K562 (cell line): Measurements from ENCODE around the gene FAM217B. TPM values are rescaled to one million over a fixed set of nuclear protein-coding genes. Genes with fewer than 3 reads are reported as not detected.

Experiments
- CHCHD3 ChIP-seq: fragments of 250-450 bp; sonication (Bioruptor Pico); IDR thresholded peaks from 2 replicates; pipeline ENCODE4 v2.1.2; 2022; ENCODE audit warnings: mild to moderate bottlenecking
- FOS ChIP-seq: IDR thresholded peaks from 3 replicates; pipeline ENCODE4 v1.6.1; 2011; ENCODE audit not compliant: insufficient read length; ENCODE audit errors: extremely low read depth
- HDAC6 ChIP-seq: IDR thresholded peaks from 2 replicates; pipeline ENCODE4 v1.6.1; 2012; ENCODE audit warnings: low read depth, mild to moderate bottlenecking, control low read depth, inconsistent platforms, low read length, moderate library complexity
- HES1 ChIP-seq: fragments of 450-650 bp; IDR thresholded peaks from 2 replicates; pipeline ENCODE4 v1.6.1; 2016; ENCODE audit warnings: low read depth, mild to moderate bottlenecking, moderate library complexity
- HINFP ChIP-seq: fragments of 450-650 bp; conservative IDR thresholded peaks from 2 replicates; pipeline ENCODE4 v1.6.1; 2016; ENCODE audit warnings: missing genetic modification characterization, low read depth, mild to moderate bottlenecking, control low read depth, missing compliant biosample characterization
- KLF16 ChIP-seq: IDR thresholded peaks from 2 replicates; pipeline ENCODE4 v1.6.1; 2016; ENCODE audit warnings: antibody characterized with exemption
- L3MBTL2 ChIP-seq: fragments of 450-650 bp; IDR thresholded peaks from 2 replicates; pipeline ENCODE4 v1.6.1; 2016; ENCODE audit warnings: mild to moderate bottlenecking, moderate library complexity
- MLLT1 ChIP-seq, 2 experiments: fragments of 450-650 bp; IDR thresholded peaks; 2 replicates each; pipeline ENCODE4 v1.6.1; 2016
- NFYB ChIP-seq: IDR thresholded peaks from 2 replicates; pipeline ENCODE4 v1.6.1; 2011; ENCODE audit warnings: mild to moderate bottlenecking, moderate library complexity; ENCODE audit not compliant: insufficient read length; ENCODE audit errors: extremely low read depth
- RREB1 ChIP-seq: fragments of 250-450 bp; sonication (Bioruptor Pico); IDR thresholded peaks from 2 replicates; pipeline ENCODE4 v1.4.0; 2020
- TAF15 ChIP-seq: fragments of 200-400 bp; formaldehyde crosslinking; IDR thresholded peaks from 2 replicates; pipeline ENCODE4 v1.6.1; 2017; ENCODE audit warnings: mild to moderate bottlenecking, low read depth, low read length, moderate library complexity
- TSHZ1 ChIP-seq: fragments of 250-450 bp; sonication (Bioruptor Pico); IDR thresholded peaks from 2 replicates; pipeline ENCODE4 v1.4.0; 2020; ENCODE audit warnings: mild to moderate bottlenecking, moderate library complexity
- ZNF165 ChIP-seq: fragments of 250-450 bp; sonication (Bioruptor Pico); IDR thresholded peaks from 2 replicates; pipeline ENCODE4 v1.4.0; 2020; ENCODE audit warnings: borderline replicate concordance
- ZNF780A ChIP-seq: fragments of 250-450 bp; sonication (Bioruptor Pico); IDR thresholded peaks from 2 replicates; pipeline ENCODE4 v1.5.0; 2021; ENCODE audit warnings: mild to moderate bottlenecking
- polyA plus RNA-seq, 8 experiments: library from polyadenylated mRNA; depleted of rRNA in 4 of 8; stranded (reverse) in 5 of 8; unstranded in 3 of 8; fragments of >200 nt; fragmentation: Nextera tagmentation in 2 of 8; fragmentation: Illumina TruSeq in 1 of 8; extraction: Ambion mirVana in 2 of 8; extraction: Trizol in 1 of 8; gene quantifications; 2 replicates each; pipeline versions ENCODE4 v1.2.1 to v1.2.3, GENCODE V29; 2011 to 2014; ENCODE audit warnings: inconsistent platforms in 1 of 8, missing spikeins in 1 of 8
- total RNA-seq, 7 experiments: library from RNA; depleted of rRNA in 6 of 7; stranded (reverse); fragments of >200 nt in 6 of 7; fragmentation: Illumina TruSeq in 2 of 7; extraction: Trizol in 2 of 7; gene quantifications; 2 replicates each; pipeline versions ENCODE4 v1.2.1 to v1.2.3, GENCODE V29; 2011 to 2021; ENCODE audit warnings: low replicate concordance in 1 of 7

FAM217B gene
- total and polyA plus RNA-seq, 9 of the 15 experiments (the other 6 are each of a cell fraction or from before 2014, with no cell fraction given) = 4.8 to 11.4 (median 6.9) TPM

GRCh38 chr20:59933296-59933848, 6.8 kb upstream of the FAM217B start, which contains the start of gene SYCP2 (continued):
- TF ChIP-seq TSHZ1 (CRISPR knock-in tag) (no peak), HDAC6 (no peak), CHCHD3 (CRISPR knock-in tag) (no peak), RREB1 (no peak), FOS (peak; percentile 72), TAF15 (no peak), HINFP (tag) (no peak), ZNF165 (CRISPR knock-in tag) (no peak), KLF16 (no peak), L3MBTL2 (peak; percentile 100), ZNF780A (CRISPR knock-in tag) (no peak), HES1 (no peak), MLLT1 (IDR thresholded peaks at IDR 0.05) (no peak), NFYB (peak; percentile 92)
